ENCODE results near the gene WDR77. TPM values are rescaled to one million over a fixed set of nuclear protein-coding genes. Genes with fewer than 3 reads are reported as not detected.
A peak's percentile ranks its signal among the peaks of the same experiment; 100 is the strongest.

Gene WDR77
- total RNA-seq: 38.7 and 65.9 TPM in 2 replicates

GRCh38 chr1:111448918-111449702 lies at the start of gene WDR77, which contains the start of gene ATP5PB:
Gene WDR77, minus strand, starts transcription at chr1:111449256. Its CDS starts 87 bp downstream, at chr1:111449169.
Gene ATP5PB, plus strand, starts transcription at chr1:111449464. Its CDS starts 78 bp downstream, at chr1:111449542.

Small RNAs within 50 kb of the gene (small RNA-seq; reads per million reads assigned to genes)
- not detected for gene RF00019 (ENCODE audit: low replicate concordance)
- 0.36 reads per million, percentile 7 among the genes with 10 or more reads in this experiment for gene RNU6-792P (ENCODE audit: low replicate concordance)

Other genes starting within 250 kb of the WDR77 start
- 1.7 and 5.3 TPM in 2 replicates for gene DENND2D, start 248.6 kb downstream of the WDR77 start, total RNA-seq
- gene CHI3L2, start 221.5 kb downstream of the WDR77 start, total RNA-seq: not detected in 2 replicates
- not detected in 2 replicates for gene CHIA, start 158.4 kb downstream of the WDR77 start, total RNA-seq
- under 0.01 and 0.44 TPM in 2 replicates for gene OVGP1, start 21.5 kb downstream of the WDR77 start, total RNA-seq
- 182 and 202 TPM in 2 replicates for gene ATP5PB, start 208 bp upstream of the WDR77 start, total RNA-seq
- 0.14 and 0.22 TPM in 2 replicates for gene C1orf162, start 24.7 kb upstream of the WDR77 start, total RNA-seq
- gene ADORA3, start 54.4 kb upstream of the WDR77 start, total RNA-seq: 0.43 TPM in 1 of 2 replicates, not detected in the other
- gene TMIGD3, start 54.4 kb upstream of the WDR77 start, total RNA-seq: 0.14 TPM in 1 of 2 replicates, not detected in the other
- gene RAP1A, start 170.5 kb upstream of the WDR77 start, total RNA-seq: 18.8 and 29.9 TPM in 2 replicates

Measured in placental pericyte (primary cell).